ENCODE data around the gene RAB32. TPM values are rescaled to one million over a fixed set of nuclear protein-coding genes. Genes with fewer than 3 reads are reported as not detected.
"Not testable (repeated sequence)": the region's sequence is repeated elsewhere in the genome, so short reads cannot be mapped to it uniquely, and the experiment has no call there.

Gene RAB32
- total RNA-seq, 6 donors from 2014 or later = 12.6 to 50.6 (median 30.3) TPM

DNA sequence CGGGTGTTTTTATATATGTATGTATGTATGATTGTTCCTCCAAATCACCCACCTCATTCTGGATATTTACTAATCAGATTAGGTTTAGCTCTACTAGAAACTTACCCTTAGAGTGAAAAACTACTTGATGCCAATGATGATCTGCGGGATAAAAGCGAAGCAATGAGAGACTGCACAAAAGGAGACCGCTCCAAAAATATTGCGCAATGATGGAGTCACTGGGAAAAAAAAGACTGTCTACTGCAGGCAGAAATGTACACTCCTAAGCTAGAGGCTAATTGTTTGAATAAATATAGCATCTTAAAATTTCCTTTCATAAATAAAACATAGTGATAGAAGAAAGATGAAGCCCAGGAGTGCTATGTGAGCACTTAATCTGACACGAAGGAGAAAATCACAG lies 7.3 kb downstream of the RAB32 start:
- H3K9me3 ChIP-seq = no peaks in the 10 kb centered on the region
- no peak for DNase-seq
- peak in 1 of 2 donors; percentile 62 for ATAC-seq (ENCODE audit: low FRiP score in 2 of 2)
- H3K4me1 ChIP-seq = peaks cover 22 to 33% (median 28%) of the 10 kb centered on the region in 4 donors
- no peak overlapping the region for H3K27ac ChIP-seq
- peaks cover 6 to 49% (median 17%) of the 10 kb centered on the region in 4 donors for H3K36me3 ChIP-seq
- no peaks in the 10 kb centered on the region for H3K27me3 ChIP-seq
- TF ChIP-seq POLR2A (IDR thresholded peaks at IDR 0.05) = no peak
- TF ChIP-seq EP300 (IDR thresholded peaks at IDR 0.05) = no peak
- TF ChIP-seq POLR2AphosphoS5 (IDR thresholded peaks at IDR 0.05) = no peak
- TF ChIP-seq, protein P1, sequence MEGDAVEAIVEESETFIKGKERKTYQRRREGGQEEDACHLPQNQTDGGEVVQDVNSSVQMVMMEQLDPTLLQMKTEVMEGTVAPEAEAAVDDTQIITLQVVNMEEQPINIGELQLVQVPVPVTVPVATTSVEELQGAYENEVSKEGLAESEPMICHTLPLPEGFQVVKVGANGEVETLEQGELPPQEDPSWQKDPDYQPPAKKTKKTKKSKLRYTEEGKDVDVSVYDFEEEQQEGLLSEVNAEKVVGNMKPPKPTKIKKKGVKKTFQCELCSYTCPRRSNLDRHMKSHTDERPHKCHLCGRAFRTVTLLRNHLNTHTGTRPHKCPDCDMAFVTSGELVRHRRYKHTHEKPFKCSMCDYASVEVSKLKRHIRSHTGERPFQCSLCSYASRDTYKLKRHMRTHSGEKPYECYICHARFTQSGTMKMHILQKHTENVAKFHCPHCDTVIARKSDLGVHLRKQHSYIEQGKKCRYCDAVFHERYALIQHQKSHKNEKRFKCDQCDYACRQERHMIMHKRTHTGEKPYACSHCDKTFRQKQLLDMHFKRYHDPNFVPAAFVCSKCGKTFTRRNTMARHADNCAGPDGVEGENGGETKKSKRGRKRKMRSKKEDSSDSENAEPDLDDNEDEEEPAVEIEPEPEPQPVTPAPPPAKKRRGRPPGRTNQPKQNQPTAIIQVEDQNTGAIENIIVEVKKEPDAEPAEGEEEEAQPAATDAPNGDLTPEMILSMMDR (IDR thresholded peaks at IDR 0.05) = no peak
- WGBS, 2 donors = 70 to 90% methylated on average over 6 of the region's 6 CpGs
- H3K4me3 ChIP-seq = no peak overlapping the region

DNA sequence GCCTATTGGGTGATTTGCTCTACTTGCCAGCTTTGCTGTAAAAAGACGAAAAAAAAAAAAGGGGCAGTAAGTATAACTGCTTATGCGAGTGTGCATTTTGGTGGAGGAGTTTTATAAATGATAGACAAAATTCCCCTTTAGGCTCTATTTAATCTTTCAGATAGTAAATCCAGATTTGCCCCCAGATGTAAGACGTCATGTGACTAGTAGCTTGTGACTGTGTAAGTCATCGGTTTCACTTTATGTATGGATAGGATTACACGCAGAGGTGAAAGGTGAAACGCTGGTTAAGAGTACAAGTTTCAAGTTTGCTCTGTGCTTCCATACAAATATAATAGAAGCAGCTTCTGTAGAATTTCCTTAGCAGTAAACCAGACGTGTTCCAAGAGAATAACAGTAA lies 7.9 kb downstream of the RAB32 start:
- TF ChIP-seq POLR2AphosphoS5 (IDR thresholded peaks at IDR 0.05) (no peak), EP300 (IDR thresholded peaks at IDR 0.05) (no peak)
- Histone ChIP-seq H3K27me3 (no peaks in the 10 kb centered on the region), H3K9me3 (no peaks in the 10 kb centered on the region), H3K4me3 (no peak overlapping the region), H3K4me1 (peaks cover 18 to 27% (median 22%) of the 10 kb centered on the region in 4 donors), H3K27ac (no peak overlapping the region), H3K36me3 (peaks cover 6 to 49% (median 17%) of the 10 kb centered on the region in 4 donors)
- WGBS, 2 donors = 78 to 87% methylated on average over 7 of the region's 7 CpGs
- ATAC-seq (ENCODE audit: low FRiP score in 2 of 2) (no peak), DNase-seq (no peak)

DNA sequence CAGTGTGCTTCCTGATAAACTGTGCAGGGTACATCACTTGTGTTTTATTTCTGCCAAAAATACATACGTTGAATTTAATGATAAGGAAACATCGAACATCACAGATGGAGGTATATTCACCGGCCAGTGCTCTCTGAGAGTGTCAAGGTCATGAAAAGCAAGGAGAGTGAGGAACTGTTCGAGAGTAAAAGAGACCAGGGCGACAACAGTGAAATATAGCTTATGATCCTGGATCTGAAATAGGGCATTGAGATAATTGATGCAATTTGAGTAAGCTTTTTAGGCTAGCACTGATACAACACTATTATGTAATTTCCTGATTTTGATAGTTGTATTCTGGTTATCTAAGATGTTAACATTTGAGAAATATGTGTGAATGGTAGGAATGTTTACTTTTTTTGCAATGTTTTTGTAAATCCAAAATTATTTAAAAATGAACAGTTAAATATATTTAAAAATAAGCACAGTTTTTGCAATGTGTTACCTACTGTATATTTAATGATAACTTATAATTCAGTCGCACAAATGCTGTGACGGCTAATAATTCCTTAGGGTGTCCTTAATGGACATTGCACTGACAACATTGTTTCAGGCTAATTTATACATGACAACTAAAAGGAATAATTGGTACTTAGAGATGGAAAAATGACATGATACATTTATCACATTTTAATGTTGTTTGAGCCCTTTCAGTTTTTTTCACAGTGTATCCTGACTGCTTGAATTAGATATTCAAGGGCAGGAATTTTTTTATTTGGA lies 9.9 kb downstream of the RAB32 start:
- Histone ChIP-seq H3K27me3 (no peaks in the 10 kb centered on the region), H3K4me3 (no peak overlapping the region), H3K4me1 (peaks cover 4 to 14% (median 10%) of the 10 kb centered on the region in 4 donors), H3K36me3 (peaks cover 6 to 49% (median 17%) of the 10 kb centered on the region in 4 donors), H3K27ac (no peak overlapping the region), H3K9me3 (no peaks in the 10 kb centered on the region)
- WGBS, 2 donors = 82 to 88% methylated on average over 7 of the region's 7 CpGs
- TF ChIP-seq POLR2A (IDR thresholded peaks at IDR 0.05) = no peak
- TF ChIP-seq, protein P1 (IDR thresholded peaks at IDR 0.05) = no peak
- DNase-seq (no peak), ATAC-seq (ENCODE audit: low FRiP score in 2 of 2) (no peak)

DNA sequence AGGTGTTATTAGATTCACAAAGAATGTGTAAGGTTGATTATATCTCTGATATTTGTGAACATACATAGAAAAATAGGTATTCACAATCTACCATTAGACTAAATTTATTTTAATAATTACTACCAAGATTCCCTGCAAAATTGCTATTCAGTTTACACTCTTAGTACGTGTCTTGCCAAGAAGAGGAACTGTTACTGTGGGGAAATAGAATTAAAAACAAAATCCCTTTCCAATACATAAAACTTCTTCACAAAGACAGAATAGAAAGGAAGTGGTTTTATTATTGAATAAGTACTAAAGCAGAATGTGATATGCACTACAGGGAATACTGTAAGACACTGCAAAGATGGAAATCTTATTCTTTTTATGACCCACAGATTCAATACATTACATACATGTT lies 17.0 kb downstream of the RAB32 start:
- ATAC-seq (ENCODE audit: low FRiP score in 2 of 2) (no peak), DNase-seq (no peak)
- Histone ChIP-seq H3K4me1 (no peaks in the 10 kb centered on the region), H3K36me3 (peaks cover 0 to 3% (median 0%) of the 10 kb centered on the region in 4 donors), H3K27ac (no peak overlapping the region), H3K27me3 (no peaks in the 10 kb centered on the region), H3K4me3 (no peak overlapping the region), H3K9me3 (no peaks in the 10 kb centered on the region)
- TF ChIP-seq, protein P1 (IDR thresholded peaks at IDR 0.05) = no peak
- TF ChIP-seq POLR2AphosphoS5 (IDR thresholded peaks at IDR 0.05) (no peak), POLR2A (IDR thresholded peaks at IDR 0.05) (no peak), EP300 (IDR thresholded peaks at IDR 0.05) (no peak)
- WGBS, 2 donors = 65 to 68% methylated on average over 1 of the region's 1 CpG

DNA sequence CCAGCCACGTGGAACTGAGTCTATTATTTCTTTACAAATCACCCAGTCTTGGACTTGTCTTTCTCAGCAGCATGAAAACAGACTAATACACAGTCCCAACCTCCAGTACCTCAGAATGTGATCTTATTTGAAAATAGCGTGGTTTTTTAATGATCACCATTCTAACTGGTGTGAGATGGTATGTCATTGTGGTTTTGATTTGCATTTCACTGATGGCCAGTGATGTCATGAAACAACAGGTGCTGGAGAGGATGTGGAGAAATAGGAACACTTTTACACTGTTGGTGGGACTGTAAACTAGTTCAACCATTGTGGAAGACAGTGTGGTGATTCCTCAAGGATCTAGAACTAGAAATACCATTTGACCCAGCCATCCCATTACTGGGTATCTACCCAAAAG lies 23.0 kb downstream of the RAB32 start:
- H3K36me3 ChIP-seq; H3K9me3 ChIP-seq; ATAC-seq (ENCODE audit: low FRiP score in 2 of 2); DNase-seq; H3K4me1 ChIP-seq; H3K27me3 ChIP-seq; H3K27ac ChIP-seq; H3K4me3 ChIP-seq: not testable (repeated sequence)
- 74% methylated on average over 2 of the region's 2 CpGs for WGBS, 2 donors

DNA sequence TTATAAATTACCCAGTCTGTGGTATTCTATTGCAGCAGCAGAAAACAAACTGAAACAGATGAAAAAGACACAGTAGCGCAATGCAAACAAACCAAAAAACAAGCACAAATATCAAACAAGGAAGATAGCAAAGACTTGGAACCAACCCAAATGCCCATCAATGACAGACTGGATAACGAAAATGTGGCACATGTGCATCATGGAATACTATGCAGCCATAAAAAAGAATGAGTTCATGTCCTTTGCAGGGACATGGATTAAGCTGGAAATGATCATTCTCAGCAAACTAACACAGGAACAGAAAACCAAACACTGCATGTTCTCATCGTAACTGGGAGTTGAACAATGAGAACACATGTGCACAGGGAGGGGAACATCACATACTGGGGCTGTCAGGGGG lies 25.0 kb downstream of the RAB32 start:
- not testable (repeated sequence) for H3K36me3 ChIP-seq; H3K27ac ChIP-seq; ATAC-seq (ENCODE audit: low FRiP score in 2 of 2); H3K4me1 ChIP-seq; H3K9me3 ChIP-seq; H3K27me3 ChIP-seq; H3K4me3 ChIP-seq; DNase-seq
- WGBS, 2 donors = 77 to 79% methylated on average over 3 of the region's 3 CpGs

Data from upper lobe of left lung (tissue), 6 donors.